Measurements from ENCODE around the gene LRP1B.

- TF ChIP-seq YY1 (IDR thresholded peaks at IDR 0.05; ENCODE audit: insufficient read depth, insufficient read length) (no peak), ZNF274 (IDR thresholded peaks at IDR 0.05; ENCODE audit: low read depth, low read length) (no peak)
Measured at GRCh38 chr2:141737492-141738255, 393.1 kb downstream of the LRP1B start.

All from NT2/D1 (cell line).